HG03442 (cell line): Measurements from ENCODE around the gene ZPLD1.

Source experiments
- ATAC-seq: cut with Tn5 transposase; IDR thresholded peaks from one replicate; pipeline ENCODE4 v1.9.1; 2021; ENCODE audit warnings: mild to moderate bottlenecking, moderate library complexity; ENCODE audit not compliant: unreplicated experiment

The ZPLD1 gene

GRCh38 chr3:102434715-102435114, at the start of gene ZPLD1:
TSS of gene ZPLD1 (plus strand) at chr3:102435015. CDS start at chr3:102438488, 3,473 bp downstream.
- no peak for ATAC-seq

- ATAC-seq = no peak
These were observed 44.5 kb upstream of the ZPLD1 start for GRCh38 chr3:102390171-102390864.

- ATAC-seq = no peak
These were observed 43.9 kb upstream of the ZPLD1 start for GRCh38 chr3:102390916-102391315.

GRCh38 chr3:102391491-102391890, 43.3 kb upstream of the ZPLD1 start:
- ATAC-seq = no peak

- ATAC-seq = no peak
These were observed 40.3 kb upstream of the ZPLD1 start for GRCh38 chr3:102394517-102394916.

GRCh38 chr3:102398176-102398575, 36.6 kb upstream of the ZPLD1 start:
- no peak for ATAC-seq

- no peak for ATAC-seq
These were observed 36.1 kb upstream of the ZPLD1 start for GRCh38 chr3:102398666-102399065.

GRCh38 chr3:102400142-102400541, 34.7 kb upstream of the ZPLD1 start:
- ATAC-seq = no peak

- no peak for ATAC-seq
These were observed 34.0 kb upstream of the ZPLD1 start for GRCh38 chr3:102400766-102401165.

- ATAC-seq = no peak
These were observed 24.2 kb upstream of the ZPLD1 start for GRCh38 chr3:102410616-102411015.

- ATAC-seq = no peak
These were observed 19.3 kb upstream of the ZPLD1 start for GRCh38 chr3:102415553-102415952.

- no peak for ATAC-seq
These were observed 15.0 kb upstream of the ZPLD1 start for GRCh38 chr3:102419786-102420185.

GRCh38 chr3:102441832-102442231, 7.0 kb downstream of the ZPLD1 start:
- ATAC-seq = no peak

- no peak for ATAC-seq
These were observed 8.2 kb downstream of the ZPLD1 start for GRCh38 chr3:102443021-102443420.

GRCh38 chr3:102444101-102444500, 9.3 kb downstream of the ZPLD1 start:
- no peak for ATAC-seq

GRCh38 chr3:102447272-102447671, 12.5 kb downstream of the ZPLD1 start:
- no peak for ATAC-seq

GRCh38 chr3:102449341-102449740, 14.5 kb downstream of the ZPLD1 start:
- ATAC-seq = no peak

- ATAC-seq = no peak
These were observed 15.1 kb downstream of the ZPLD1 start for GRCh38 chr3:102449930-102450329.

GRCh38 chr3:102450976-102451375, 16.2 kb downstream of the ZPLD1 start:
- no peak for ATAC-seq

- no peak for ATAC-seq
These were observed 16.7 kb downstream of the ZPLD1 start for GRCh38 chr3:102451543-102451942.

GRCh38 chr3:102454181-102454580, 19.4 kb downstream of the ZPLD1 start:
- ATAC-seq = no peak

GRCh38 chr3:102457644-102458043, 22.8 kb downstream of the ZPLD1 start:
- ATAC-seq = no peak

GRCh38 chr3:102460579-102460978, 25.8 kb downstream of the ZPLD1 start:
- no peak for ATAC-seq
